Activated T-cell treated with anti-CD3 and anti-CD28 coated beads, Interleukin-2, amount 50 U/mL, for 48 hours (primary cell): Measurements from ENCODE around the gene ARHGEF19.
"Not testable (repeated sequence)": the region's sequence is repeated elsewhere in the genome, so short reads cannot be mapped to it uniquely, and the experiment has no call there.

Source experiments
- DNase-seq, 2 experiments: peaks; one replicate each; pipeline ENCODE4 v3.0.0-alpha.2; 2020

Gene ARHGEF19

DNA sequence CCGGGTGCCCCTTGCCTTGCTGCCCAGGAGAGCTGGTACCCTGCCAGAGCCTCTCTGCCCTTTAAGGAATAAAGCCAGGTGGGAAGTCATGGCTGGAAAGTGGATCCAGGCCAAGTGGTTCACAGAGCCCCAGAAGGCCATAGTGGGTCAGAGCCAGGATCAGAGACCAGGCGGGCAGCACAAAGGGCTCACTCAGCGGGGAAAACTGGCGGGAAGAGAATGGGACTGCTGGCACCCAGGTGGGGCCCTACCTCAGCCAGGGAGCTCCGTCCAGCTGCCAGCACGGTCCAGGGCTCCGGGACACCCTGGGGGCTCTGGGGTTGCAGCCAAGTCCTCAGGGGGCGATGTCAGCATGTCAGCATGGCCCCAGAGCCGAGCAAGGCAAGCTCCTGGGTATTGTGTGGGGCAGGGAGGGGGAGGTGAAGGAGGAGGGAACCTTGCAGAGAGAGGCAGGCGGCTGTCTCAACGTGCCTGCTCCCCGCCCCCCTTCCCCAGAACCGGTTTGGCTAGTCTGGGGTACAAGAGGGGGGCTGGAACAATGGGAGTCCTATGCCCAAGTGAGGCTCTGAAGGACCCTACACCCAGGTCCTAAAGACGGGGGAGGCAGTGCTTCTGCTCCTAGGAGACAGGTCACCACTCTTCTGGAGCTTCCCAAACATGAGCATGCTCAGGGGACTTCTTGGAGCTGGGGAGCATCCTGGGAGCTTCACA, at the start of gene ARHGEF19:
Gene ARHGEF19, minus strand, starts transcription at position 402 of the 711 bp plus-strand sequence. CDS start 3,598 bp downstream, outside the sequence.
- no peak for DNase-seq

DNA sequence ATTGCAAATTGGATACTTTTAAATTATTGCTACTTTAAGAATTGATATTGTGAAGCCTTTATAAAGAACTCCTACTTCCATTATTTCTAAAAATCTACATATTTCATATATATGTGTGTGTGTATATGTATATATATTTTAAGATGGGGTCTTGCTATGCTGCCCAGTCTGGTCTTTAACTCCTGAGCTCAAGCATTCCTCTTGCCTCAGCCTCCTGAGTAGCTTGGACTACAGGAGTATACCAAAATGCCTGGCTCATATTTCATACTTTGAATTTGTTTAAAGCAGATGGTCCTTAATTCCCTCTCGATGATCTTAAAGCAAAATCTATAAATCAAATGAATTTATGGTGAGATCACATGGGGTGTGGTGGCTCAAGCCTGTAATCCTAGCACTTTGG, 49.6 kb upstream of the ARHGEF19 start:
- no peak for DNase-seq

DNA sequence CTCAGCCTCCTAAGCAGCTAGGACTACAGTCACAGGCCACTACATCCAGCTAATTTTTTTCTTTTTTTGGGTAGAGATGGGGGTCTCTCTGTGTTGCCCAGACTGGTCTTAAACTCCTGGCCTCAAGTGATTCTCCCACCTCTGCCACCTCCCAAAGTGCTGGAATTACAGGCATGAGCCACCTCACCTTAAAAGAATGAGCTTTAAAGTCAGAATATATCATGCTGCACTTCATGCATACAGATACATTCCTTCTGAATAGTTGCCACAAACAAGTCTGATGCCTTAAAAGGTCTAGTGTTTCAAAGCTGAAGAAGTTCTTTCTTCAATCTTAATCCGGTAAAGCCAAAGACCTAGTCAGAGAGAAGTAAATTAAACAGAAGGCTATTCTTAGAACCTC, 48.4 kb upstream of the ARHGEF19 start:
- DNase-seq: no peak

DNA sequence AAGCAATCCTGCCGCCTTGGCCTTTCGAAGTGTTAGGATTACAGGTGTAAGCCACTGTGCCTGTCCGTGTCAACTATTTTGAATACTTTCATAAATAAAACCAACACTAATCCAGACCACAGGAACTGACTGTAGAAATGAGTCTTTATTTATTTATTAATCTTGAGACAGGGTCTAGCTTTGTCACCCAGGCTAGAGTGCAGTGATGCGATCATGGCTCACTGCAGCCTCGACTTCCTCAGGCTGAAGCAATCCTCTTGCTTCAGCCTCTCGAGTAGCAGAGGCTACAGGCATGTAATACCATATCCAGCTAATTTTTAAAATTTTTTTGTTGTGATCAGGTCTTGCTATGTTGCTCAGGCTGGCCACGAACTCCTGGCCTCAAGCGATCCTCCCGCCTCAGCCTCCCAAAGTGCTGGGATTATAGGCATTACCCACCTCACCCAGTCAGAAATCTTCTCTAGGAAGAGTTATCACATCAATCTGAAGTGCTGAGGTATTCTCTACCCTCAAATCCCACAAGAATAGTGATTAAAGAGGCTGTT, 46.2 kb upstream of the ARHGEF19 start:
- DNase-seq: no peak

DNA sequence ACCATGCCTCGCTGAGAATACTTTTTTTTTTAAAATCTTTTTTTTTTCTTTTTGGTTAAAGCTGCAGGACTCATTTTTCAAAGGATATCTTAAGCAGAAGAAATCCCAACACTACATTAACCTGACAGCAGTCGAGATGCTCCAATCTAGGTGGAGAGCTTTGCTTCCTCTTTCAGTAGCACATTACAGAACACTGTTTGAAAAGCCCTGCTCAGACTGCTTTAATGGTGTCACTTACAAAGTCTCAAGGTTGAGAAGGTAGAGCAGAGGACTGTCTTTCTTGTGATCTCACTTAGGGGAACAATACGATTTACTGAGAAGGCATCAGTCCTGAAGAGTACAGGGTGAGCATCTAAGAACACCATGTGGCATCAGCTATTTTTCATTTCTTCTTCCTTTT, 45.5 kb upstream of the ARHGEF19 start:
- no peak for DNase-seq

DNA sequence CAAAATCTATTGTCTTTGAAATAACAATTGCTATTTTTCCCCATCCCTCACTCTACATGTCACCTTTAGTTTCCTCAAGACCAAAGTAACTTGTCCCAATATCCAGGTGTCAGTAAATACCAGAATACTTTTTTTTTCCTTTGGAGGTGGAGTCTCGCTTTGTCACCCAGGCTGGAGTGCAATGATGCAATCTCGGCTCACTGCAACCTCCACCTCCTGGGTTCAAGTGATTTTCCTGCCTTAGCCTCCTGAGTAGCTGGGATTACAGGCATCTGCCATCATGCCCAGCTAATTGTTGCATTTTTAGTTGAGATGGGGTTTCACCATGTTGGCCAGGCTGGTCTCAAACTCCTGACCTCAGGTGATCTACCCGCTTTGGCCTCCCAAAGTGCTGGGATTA, 45.1 kb upstream of the ARHGEF19 start:
- not testable (repeated sequence) for DNase-seq

DNA sequence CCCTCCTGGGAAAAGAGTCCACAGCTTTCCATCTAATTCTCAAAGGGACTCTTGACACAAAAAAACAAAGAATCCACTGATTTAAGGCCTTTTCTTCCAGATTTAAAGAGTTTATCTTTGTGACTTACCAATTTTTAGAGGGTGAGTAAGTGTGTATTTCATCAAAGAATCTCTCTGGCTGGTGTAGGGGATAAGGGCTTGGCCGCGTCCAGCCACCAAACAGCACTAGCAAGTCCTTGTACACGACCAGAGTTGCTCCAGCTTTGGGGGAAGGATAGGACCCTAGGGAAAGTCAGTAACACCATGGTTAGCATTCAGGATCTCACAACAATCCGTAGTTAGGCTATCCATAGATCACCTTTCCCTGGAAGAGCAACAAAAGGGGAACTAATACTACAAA, 44.0 kb upstream of the ARHGEF19 start:
- DNase-seq: no peak

DNA sequence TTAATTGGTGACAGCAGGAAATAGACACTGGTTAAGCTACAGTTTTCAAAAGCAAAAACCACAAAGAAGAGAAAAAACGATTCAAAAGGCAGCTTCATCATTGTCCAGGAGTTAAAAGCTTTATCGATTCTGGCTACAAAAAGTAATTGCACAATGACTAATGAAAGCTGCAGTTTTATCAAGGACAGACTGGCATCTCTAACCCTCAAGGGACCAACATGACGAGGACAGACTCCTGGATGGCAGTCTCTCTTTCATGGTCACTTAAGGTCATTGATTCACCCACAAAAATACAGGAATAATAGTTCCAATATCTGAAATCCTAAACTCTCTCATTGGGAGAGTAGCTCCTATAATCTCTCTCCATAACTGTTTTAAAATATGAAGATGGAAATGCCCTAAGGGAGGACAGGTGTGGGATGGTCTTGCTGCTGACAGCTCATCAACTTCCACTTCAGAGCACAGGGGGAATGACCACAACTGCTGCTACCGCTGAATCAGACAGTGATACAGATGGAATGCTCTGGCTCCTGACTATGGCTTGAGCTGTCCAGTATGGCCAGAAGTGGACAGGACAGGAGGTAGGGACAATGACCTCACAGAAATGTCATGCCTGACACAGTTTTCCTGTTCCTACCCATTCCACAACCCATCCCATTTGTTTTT, 41.9 kb upstream of the ARHGEF19 start:
- DNase-seq: no peak

DNA sequence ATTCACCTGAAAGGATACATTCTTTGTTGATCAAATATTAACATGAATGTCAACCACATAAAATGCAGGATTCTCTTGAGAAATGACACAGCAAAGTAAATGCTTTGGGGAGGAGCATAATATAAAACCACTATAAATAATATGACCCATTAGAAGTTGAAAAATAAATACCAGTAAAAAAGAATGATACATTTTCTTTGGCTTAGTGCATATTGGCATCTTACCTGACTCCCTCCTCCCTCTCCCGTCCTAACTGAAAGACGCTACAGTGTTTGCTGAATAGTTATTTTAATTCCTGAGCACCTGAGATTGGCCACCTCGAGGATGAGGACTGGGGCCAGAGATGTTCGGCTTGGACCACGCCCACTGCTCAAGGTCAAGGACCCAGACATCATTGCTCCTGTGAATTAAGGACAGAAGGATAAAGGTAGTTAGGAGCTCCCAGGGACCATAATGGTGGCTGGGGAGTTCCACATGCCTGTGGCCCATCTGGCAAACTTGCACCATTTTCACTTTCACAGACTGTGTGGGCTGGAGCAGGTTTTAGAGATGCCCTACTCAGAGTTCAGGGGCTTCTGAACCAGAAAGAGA, 41.0 kb upstream of the ARHGEF19 start:
- DNase-seq: no peak

DNA sequence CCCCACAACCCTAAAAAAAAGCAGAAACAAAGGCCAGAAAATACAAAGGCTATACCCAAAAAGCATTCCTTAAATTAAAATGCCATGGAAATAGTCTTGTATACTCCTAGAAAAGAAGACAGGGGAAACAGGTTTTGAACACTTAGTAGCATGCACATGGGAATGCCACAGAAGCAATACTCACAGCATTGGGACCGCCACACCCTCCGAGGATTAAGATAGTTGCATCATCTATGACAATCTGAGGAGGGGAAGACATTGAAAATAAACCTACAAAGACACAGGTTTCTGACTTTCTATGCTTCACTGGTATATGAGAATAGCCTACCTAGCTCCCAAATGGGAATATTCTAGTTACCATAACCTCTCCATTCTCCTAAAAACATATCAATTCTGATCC, 40.5 kb upstream of the ARHGEF19 start:
- DNase-seq: no peak

DNA sequence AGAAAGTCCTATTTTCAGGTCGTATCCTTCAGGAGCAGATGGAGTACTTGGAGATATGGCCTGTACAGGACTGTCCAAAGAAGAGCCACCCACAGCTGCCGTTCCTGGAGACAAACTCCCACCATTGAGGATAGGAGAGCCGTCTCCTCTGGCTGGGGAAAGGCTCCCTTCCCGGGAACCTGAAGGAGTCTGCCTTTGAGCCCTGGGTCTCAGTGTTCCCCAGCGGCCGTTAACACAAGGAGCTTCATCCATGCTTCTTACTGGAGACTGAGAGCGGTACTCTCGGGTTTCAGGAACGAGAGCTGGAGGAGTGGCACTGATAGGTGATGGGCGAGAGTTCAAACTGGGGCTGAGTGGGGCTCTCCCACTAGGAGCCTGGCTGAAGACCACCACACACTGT, 38.9 kb upstream of the ARHGEF19 start:
- no peak for DNase-seq

DNA sequence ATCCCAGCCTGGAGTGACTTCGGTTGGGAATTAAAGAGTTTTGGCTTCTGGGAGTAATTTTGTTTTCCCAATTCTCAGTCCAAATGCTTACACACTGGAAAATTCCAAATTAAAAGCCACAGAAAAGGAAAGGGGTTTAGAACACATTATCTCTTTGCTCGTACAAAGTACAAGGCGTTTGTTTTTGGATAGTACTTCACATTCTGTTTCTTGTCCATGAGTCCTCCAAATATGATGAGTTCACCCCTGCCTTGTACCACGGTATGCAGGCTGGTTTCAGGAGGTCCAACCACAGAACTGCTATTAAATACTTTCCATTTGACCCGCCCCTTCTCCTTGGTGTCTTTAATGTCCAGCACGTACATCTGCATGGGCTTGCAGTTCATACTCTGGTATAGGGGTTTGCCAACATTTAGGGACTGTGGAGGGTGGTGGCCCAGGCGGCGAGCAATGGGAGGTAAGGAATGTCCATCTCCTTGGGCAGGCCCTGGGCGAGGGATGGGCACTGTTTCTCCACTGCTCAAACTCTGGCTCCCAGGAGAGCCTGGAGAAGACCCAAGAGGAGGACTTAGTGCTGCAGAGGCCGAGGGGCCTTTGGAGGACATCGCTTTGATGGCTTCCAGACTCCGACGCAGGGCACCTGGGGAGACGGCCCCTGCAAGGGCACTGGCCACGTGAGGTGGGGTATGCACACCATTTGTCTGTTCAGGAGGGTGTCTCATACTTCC, 38.2 kb upstream of the ARHGEF19 start:
- DNase-seq: no peak

DNA sequence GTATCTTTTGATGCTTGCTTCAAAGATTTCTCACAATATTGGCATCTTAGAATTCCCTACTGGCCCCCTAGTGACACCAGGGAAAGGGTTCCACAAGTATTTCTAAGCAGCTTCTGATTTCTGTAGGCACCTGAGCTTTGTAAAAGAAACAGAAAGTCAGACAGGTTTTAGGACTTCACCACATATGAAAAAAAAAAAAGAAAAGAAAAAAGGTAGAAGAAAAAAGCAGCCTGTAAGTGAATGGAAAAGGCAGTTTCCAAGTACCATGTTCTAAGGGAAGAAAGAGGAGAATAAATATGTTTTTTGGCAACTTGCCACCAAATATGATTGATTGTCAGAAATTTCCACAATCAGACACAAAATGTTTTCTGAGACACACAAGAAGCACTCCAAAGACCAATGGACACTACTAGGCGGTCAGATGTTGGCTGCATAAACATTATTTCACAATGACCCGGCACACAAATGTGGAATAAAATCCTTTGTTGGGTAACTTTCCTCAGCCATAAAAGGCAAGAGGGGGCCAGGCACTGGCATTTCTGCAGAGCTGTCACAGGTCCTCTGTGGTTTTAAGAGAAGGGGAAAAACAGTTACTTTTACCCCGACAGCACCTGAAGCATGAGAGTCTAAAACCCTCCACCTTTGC, 37.3 kb upstream of the ARHGEF19 start:
- no peak for DNase-seq

DNA sequence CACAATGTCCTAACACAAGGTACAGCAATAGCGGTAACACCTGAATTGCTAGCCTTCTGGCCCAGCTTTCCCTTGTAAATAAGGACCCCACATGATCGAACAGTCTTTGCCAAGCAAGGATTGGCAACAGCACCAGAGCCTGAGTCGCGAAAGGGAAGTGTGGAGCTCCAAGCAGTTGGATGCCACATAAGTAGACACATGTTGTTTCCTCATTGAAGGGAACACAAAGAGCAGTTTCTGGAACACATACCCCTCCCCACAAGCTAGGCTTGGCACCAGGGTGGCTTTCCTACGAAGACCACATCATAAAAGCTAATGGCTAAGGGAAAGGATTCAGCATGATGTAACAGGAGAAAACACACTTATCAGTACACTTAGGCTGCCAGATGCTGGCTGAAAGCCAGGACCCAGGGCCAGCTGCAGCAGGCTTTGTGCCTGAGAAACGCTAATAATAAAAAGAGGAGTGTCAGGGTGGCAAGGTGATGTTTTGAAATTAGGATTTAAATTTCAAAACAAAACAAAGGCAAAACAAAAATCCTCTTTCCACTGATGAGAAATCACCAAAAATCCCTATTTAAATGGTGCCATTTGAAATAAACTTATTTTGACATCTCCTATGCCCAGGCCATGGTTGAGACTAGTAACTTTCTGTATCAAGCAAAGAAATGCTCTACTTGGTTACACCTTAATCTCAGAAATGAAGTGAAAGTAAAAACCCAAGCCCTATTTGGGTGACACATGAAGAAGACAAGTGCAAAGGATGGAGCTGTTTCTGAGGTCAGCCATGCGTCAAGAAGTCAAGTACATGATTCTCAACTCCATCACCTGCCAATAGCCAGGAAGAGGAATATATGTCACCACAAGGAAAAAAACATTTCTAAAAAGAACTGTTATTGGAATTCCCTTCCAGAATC, 36.4 kb upstream of the ARHGEF19 start:
- DNase-seq: no peak

DNA sequence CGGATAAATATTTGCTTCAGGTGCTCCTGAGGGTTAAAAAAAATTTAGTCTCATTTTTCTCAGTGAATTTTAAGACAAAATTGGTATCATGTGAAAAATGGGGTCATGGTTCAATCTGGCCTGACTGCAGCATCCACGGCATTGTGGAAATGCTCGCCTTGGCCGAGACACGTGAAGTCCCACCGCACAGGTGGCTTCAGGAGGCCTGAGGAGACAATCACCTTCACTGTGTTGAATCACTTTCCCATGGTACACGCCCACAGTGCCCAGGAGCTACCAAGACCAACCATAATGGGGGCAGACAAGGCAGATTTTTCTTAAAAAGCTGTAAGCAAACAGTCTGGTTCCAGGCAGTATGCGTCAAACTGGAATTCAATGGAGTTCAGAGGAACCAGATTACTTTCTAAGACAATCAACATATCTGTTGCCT, 35.6 kb upstream of the ARHGEF19 start:
- DNase-seq: no peak

DNA sequence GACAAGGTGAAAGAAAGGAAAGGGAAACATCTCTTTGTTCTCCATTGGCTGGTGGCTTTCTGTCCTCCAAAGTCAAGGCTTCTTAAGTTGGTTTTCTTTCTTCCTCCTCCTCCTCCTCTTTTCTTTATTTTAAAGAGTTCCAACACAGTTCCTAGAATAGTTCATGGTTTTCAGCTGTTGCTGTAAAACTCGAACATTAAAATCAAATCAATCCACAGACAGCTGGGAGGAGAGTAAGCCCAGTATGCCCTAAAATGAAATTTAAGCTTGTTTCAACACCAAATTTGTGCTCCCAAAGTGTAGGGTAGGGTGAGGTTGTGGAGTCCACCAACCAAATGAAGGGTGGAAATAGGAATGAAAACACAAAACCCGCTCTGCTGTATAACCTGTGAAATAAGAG, 35.0 kb upstream of the ARHGEF19 start:
- DNase-seq: no peak

DNA sequence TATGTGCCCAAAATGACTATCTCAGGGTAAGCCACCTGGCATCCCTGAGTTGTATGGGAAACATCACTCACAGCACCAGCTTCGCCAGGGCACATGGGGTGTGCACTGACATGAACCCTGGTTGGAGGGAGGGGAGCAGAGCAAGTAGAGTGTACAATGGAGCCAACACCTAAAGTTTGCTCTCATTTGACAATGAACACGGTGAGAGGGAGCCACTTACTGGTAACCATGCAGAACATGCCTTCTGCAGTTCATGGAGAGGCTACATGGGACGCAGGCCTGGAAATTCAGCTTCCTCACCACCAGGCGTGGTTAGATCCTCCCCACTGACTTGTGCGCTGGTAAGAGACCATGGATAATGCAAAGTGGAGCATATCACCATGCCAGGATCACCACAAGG, 34.5 kb upstream of the ARHGEF19 start:
- no peak for DNase-seq

DNA sequence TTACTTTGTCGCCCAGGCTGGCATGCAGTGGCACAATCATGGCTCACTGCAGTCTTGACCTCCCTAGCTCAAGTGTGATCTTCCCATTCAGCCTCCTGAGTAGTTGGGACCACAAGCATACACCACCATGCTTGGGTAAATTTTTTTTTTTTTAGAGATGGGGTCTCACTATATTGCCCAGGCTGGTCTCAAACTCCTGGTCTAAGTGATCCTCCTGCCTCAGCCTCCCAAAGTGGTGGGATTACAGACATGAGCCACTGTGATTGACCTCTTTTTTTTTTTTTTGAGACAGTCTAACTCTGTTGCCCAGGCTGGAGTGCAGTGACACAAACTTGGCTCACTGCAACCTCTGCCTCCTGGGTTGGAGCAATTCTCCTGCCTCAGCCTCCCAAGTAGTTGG, 33.8 kb upstream of the ARHGEF19 start:
- not testable (repeated sequence) for DNase-seq

DNA sequence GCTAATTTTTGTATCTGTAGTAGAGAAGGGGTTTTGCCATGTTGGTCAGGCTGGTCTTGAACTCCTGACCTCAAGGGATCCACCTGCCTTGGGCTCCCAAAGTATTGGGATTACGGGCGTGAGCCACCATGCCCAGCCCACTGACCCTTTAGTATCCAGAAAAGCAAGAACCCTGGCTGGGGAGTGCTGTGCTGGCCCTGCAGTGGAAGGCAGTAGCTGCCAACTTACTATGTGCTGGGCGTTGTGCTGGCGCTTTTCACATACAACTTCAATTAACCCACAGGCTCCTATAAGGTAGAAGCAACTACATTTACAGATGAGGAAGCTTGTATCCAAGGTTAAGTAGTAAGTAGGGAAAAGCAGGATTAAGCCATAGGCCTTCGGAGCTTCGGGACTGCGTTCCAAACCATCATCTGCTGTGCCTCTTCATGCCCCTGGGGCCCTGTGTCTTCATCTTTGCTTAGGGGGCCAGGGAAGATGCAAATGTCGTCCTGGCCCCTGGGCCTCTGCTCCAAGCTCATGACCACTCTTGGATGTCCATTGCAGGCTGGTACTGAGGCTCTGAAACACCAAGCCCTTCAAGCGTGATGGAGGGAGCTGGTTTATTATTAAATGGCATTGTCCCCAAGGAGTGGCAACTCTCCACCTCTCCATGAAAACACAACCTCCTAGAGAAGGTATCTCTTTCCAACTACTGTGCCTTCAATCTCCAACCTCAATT, 33.2 kb upstream of the ARHGEF19 start:
- DNase-seq: no peak

DNA sequence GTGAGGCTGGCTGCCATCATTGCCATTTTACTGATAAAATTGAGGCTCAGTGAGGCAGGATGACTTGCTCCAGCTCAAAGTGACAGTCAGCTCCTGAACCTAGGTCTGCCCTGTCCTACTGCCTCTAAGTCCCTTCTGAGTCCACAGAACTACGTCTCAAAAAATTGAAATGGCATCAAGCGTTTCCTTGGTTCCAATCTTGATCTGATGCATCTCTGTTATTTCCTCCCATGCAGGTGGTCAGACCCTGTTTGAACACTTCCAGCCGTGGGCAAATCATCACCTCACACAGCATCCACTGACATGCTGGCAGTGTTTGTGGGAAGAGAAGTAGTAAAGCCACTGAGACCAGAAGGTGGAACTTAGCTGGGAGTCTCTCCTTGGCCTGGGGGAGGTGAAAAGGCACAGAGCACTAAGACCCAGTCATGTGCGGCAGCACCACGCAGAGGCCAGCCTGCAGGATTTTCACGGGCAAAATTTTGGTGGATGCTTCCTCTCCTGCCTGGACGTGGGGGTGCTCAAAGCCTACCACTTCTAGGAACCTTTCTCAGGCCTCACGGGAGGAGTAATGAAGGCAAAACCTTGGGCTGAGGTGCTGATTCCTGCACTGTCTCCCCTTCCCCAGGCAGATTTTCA, 32.3 kb upstream of the ARHGEF19 start:
- no peak for DNase-seq
